ENCODE results near the gene UTY. TPM values are rescaled to one million over a fixed set of nuclear protein-coding genes. Genes with fewer than 3 reads are reported as not detected.
"Not testable (repeated sequence)": the region's sequence is repeated elsewhere in the genome, so short reads cannot be mapped to it uniquely, and the experiment has no call there.

The UTY gene
- total RNA-seq, 1 experiment from 2014 or later = 5.9 TPM

DNA sequence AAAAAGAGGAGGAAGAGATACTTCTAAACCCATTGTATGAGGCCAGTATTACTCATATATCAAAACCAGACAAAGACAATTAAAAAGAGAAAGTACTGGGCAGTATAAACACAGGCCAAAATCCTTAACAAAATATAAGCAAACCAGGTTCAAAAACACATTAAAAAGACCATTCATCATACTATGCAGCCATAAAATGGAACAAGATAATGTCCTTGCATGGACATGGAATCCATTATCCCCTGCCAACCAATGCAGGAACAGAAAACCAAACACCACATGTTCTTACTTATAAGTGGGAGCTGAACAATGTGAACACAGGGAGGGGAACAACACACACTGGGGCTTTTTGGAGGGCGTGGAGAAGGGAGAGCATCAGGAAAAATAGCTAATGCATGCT is 188.6 kb downstream of the UTY start:
- CTCF ChIA-PET = no interaction called here

GRCh38 chrY:13282151-13283054 is 197.4 kb downstream of the UTY start:
- H4K20me1 ChIP-seq (ENCODE audit: insufficient read depth); H3K79me2 ChIP-seq (ENCODE audit: insufficient read depth, low read length); H3K27ac ChIP-seq (ENCODE audit: low read depth, low read length); DNase-seq (ENCODE audit: low read depth, low spot score); CTCF ChIA-PET; H3K4me1 ChIP-seq (ENCODE audit: control insufficient read depth in 1 of 2, insufficient read depth in 2 of 2, low read length in 2 of 2); H3K4me2 ChIP-seq (ENCODE audit: low read length); H3K9ac ChIP-seq (ENCODE audit: low read length); ATAC-seq; RAD21 ChIA-PET (ENCODE audit: low non-redundant PET in 1 of 2, low total read pairs in 2 of 2, uncharacterized antibody in 2 of 2, unreplicated experiment in 2 of 2); BruUV-seq (replicated peaks); H3K4me3 ChIP-seq (replicated peaks in 1 of 2; ENCODE audit: low read depth in 1 of 2, low read length in 2 of 2); H3K27me3 ChIP-seq (ENCODE audit: insufficient read depth, low read length); intact Hi-C loops (cut with micrococcal nuclease); H3K9me3 ChIP-seq (ENCODE audit: control insufficient read depth in 1 of 2, insufficient read depth in 1 of 2, low read depth in 1 of 2, low read length in 2 of 2); POLR2A ChIA-PET; H3K9me2 ChIP-seq (ENCODE audit: insufficient read depth); H2AFZ ChIP-seq (ENCODE audit: low read depth, low read length, poor library complexity, severe bottlenecking); H3K36me3 ChIP-seq (ENCODE audit: control insufficient read depth in 1 of 2, insufficient read depth in 2 of 2, low read length in 2 of 2): not testable (repeated sequence)

More for the DNA sequence above, 188.6 kb downstream of the UTY start:
- ChIA-PET RAD21 (ENCODE audit: low non-redundant PET in 1 of 2, low total read pairs in 2 of 2, uncharacterized antibody in 2 of 2, unreplicated experiment in 2 of 2) (no interaction called here), POLR2A (no interaction called here)
- no peaks in the 10 kb centered on the region for H3K79me2 ChIP-seq (ENCODE audit: insufficient read depth, low read length)
- TF ChIP-seq EZH2phosphoT487 (IDR thresholded peaks at IDR 0.05; ENCODE audit: borderline replicate concordance) (no peak), RAD21 (IDR thresholded peaks at IDR 0.05; ENCODE audit: low read depth) (no peak), SRF (IDR thresholded peaks at IDR 0.05; ENCODE audit: low read depth) (no peak), SIN3A (IDR thresholded peaks at IDR 0.05; ENCODE audit: low read depth) (no peak), MAX (IDR thresholded peaks at IDR 0.05) (no peak), CBX3 (IDR thresholded peaks at IDR 0.05; ENCODE audit: low read depth) (no peak), ZNF274 (IDR thresholded peaks at IDR 0.05; ENCODE audit: low read depth, low read length) (no peak), ZBTB33 (IDR thresholded peaks at IDR 0.05; ENCODE audit: extremely low read depth, insufficient replicate concordance, low read length) (no peak), JUND (IDR thresholded peaks at IDR 0.05) (no peak), EGR1 (IDR thresholded peaks at IDR 0.05; ENCODE audit: low read depth) (no peak)
- TF ChIP-seq, protein P1, sequence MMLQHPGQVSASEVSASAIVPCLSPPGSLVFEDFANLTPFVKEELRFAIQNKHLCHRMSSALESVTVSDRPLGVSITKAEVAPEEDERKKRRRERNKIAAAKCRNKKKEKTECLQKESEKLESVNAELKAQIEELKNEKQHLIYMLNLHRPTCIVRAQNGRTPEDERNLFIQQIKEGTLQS (IDR thresholded peaks at IDR 0.05) = no peak
- H2AFZ ChIP-seq (ENCODE audit: low read depth, low read length, poor library complexity, severe bottlenecking) = no peak overlapping the region
- H3K36me3 ChIP-seq (ENCODE audit: control insufficient read depth in 1 of 2, insufficient read depth in 2 of 2, low read length in 2 of 2) = no peaks in the 10 kb centered on the region
- H3K4me3 ChIP-seq (replicated peaks in 1 of 2; ENCODE audit: low read depth in 1 of 2, low read length in 2 of 2) = no peak overlapping the region
- H3K27ac ChIP-seq (ENCODE audit: low read depth, low read length) = no peak overlapping the region
- H3K9me3 ChIP-seq (ENCODE audit: control insufficient read depth in 1 of 2, insufficient read depth in 1 of 2, low read depth in 1 of 2, low read length in 2 of 2) = no peaks in the 10 kb centered on the region
- ATAC-seq (no peak), DNase-seq (ENCODE audit: low read depth, low spot score) (no peak)
- no TSS peak for BruUV-seq (replicated peaks)
- no peaks in the 10 kb centered on the region for H3K4me1 ChIP-seq (ENCODE audit: control insufficient read depth in 1 of 2, insufficient read depth in 2 of 2, low read length in 2 of 2)
- no peaks in the 10 kb centered on the region for H4K20me1 ChIP-seq (ENCODE audit: insufficient read depth)
- H3K9me2 ChIP-seq (ENCODE audit: insufficient read depth) = no peaks in the 10 kb centered on the region
- intact Hi-C loops (cut with micrococcal nuclease) = no loop called here
- H3K4me2 ChIP-seq (ENCODE audit: low read length) = no peak overlapping the region
- H3K9ac ChIP-seq (ENCODE audit: low read length) = no peak overlapping the region
- no peaks in the 10 kb centered on the region for H3K27me3 ChIP-seq (ENCODE audit: insufficient read depth, low read length)
